GM23338 (cell line): Measurements from ENCODE around the gene GPR61. TPM values are rescaled to one million over a fixed set of nuclear protein-coding genes. Genes with fewer than 3 reads are reported as not detected.

ENCODE experiments used
- ATAC-seq: fragments of 200-7000 bp; cut with Tn5 transposase; 3 replicates; pipeline ENCODE4 v1.9.1; 2020
- DNase-seq: peaks from one replicate; pipeline ENCODE4 v3.0.0-alpha.2; 2015; ENCODE audit warnings: low spot score
- H2AFZ ChIP-seq: fragments of 200-600 bp; sonication (generic); 2 replicates; pipeline ENCODE4 v1.8.0; 2016; ENCODE audit warnings: antibody characterized with exemption, mild to moderate bottlenecking, moderate library complexity
- H3F3A ChIP-seq: fragments of 200-600 bp; sonication (generic); replicated peaks from 2 replicates; pipeline ENCODE4 v1.8.0; 2017; ENCODE audit warnings: antibody characterized with exemption, mixed run types, low read depth
- H3K27ac ChIP-seq: fragments of 200-600 bp; sonication (generic); 2 replicates; pipeline ENCODE4 v1.6.1; 2016; ENCODE audit warnings: low read depth
- H3K27me3 ChIP-seq: fragments of 200-600 bp; sonication (generic); 2 replicates; pipeline ENCODE4 v1.8.0; 2016; ENCODE audit warnings: mild to moderate bottlenecking, mixed run types, moderate library complexity; ENCODE audit not compliant: insufficient read depth
- H3K36me3 ChIP-seq: fragments of 200-600 bp; sonication (generic); 2 replicates; pipeline ENCODE4 v1.8.0; 2016; ENCODE audit warnings: mild to moderate bottlenecking; ENCODE audit not compliant: insufficient read depth
- H3K4me1 ChIP-seq: fragments of 200-600 bp; sonication (generic); 2 replicates; pipeline ENCODE4 v1.8.0; 2016; ENCODE audit warnings: mild to moderate bottlenecking, moderate library complexity; ENCODE audit not compliant: insufficient read depth
- H3K4me2 ChIP-seq: fragments of 200-600 bp; sonication (generic); 2 replicates; pipeline ENCODE4 v1.7.1; 2017; ENCODE audit warnings: mixed run types
- H3K4me3 ChIP-seq: fragments of 200-600 bp; sonication (generic); 2 replicates; pipeline ENCODE4 v1.6.1; 2016; ENCODE audit warnings: mixed run types
- H3K79me2 ChIP-seq: fragments of 200-600 bp; sonication (generic); replicated peaks from 2 replicates; pipeline ENCODE4 v1.8.0; 2017; ENCODE audit warnings: mild to moderate bottlenecking; ENCODE audit not compliant: insufficient read depth
- H3K9me2 ChIP-seq: fragments of 200-600 bp; sonication (generic); 2 replicates; pipeline ENCODE4 v1.8.0; 2017; ENCODE audit not compliant: insufficient read depth
- H4K20me1 ChIP-seq: fragments of 200-600 bp; sonication (generic); replicated peaks from 2 replicates; pipeline ENCODE4 v1.8.0; 2017; ENCODE audit warnings: mild to moderate bottlenecking; ENCODE audit not compliant: insufficient read depth
- H3K27ac Mint-ChIP-seq: 2 replicates; pipeline ENCODE4 v1.8.0; 2020; ENCODE audit warnings: inconsistent platforms, mild to moderate bottlenecking, moderate library complexity, mixed read lengths
- H3K27me3 Mint-ChIP-seq: 3 replicates; pipeline ENCODE4 v1.8.0; 2022; ENCODE audit warnings: low read depth, mild to moderate bottlenecking, moderate library complexity, mixed read lengths, inconsistent platforms; ENCODE audit not compliant: insufficient read depth, poor library complexity
- H3K36me3 Mint-ChIP-seq: 3 replicates; pipeline ENCODE4 v1.8.0; 2021; ENCODE audit warnings: low read depth, mild to moderate bottlenecking, inconsistent platforms, moderate library complexity, mixed read lengths
- H3K4me1 Mint-ChIP-seq: 3 replicates; pipeline ENCODE4 v1.8.0; 2020; ENCODE audit warnings: mild to moderate bottlenecking, inconsistent platforms, mixed read lengths
- H3K4me3 Mint-ChIP-seq: 3 replicates; pipeline ENCODE4 v1.8.0; 2021; ENCODE audit warnings: moderate library complexity, mild to moderate bottlenecking, inconsistent platforms, mixed read lengths
- H3K9me3 Mint-ChIP-seq: 3 replicates; pipeline ENCODE4 v1.8.0; 2020; ENCODE audit warnings: moderate library complexity, mild to moderate bottlenecking, inconsistent platforms, mixed read lengths
- EZH2 ChIP-seq: fragments of 200-600 bp; sonication (generic); IDR thresholded peaks from one replicate; pipeline ENCODE4 v1.8.0; 2017; ENCODE audit warnings: antibody characterized with exemption, mild to moderate bottlenecking, low read depth; ENCODE audit not compliant: unreplicated experiment
- EZH2phosphoT487 ChIP-seq: fragments of 200-600 bp; sonication (generic); IDR thresholded peaks from one replicate; pipeline ENCODE4 v1.8.1; 2018; ENCODE audit warnings: antibody characterized with exemption; ENCODE audit not compliant: unreplicated experiment
- JUNB ChIP-seq: IDR thresholded peaks from one replicate; pipeline ENCODE4 v1.6.1; 2016; ENCODE audit warnings: antibody characterized with exemption; ENCODE audit not compliant: unreplicated experiment
- STAT1 ChIP-seq: IDR thresholded peaks from one replicate; pipeline ENCODE4 v1.6.1; 2016; ENCODE audit warnings: antibody characterized with exemption; ENCODE audit not compliant: unreplicated experiment
- ZNF114 ChIP-seq: fragments of 250-450 bp; sonication (Bioruptor Pico); IDR thresholded peaks from 2 replicates; pipeline ENCODE4 v1.5.0; 2020; ENCODE audit warnings: mild to moderate bottlenecking, moderate library complexity
- ZNF331 ChIP-seq: fragments of 250-450 bp; sonication (Bioruptor Pico); IDR thresholded peaks from 2 replicates; pipeline ENCODE4 v1.5.0; 2020; ENCODE audit warnings: low read depth, mild to moderate bottlenecking, moderate library complexity
- polyA plus RNA-seq: library from polyadenylated mRNA; unstranded; fragments of >200 nt; fragmentation: Nextera tagmentation; extraction: Ambion mirVana; gene quantifications from 2 replicates; pipeline ENCODE4 v1.2.1, GENCODE V29; 2016
- total RNA-seq: library from RNA; depleted of rRNA; stranded (reverse); fragments of >200 nt; shearing (Covaris generic); gene quantifications from 2 replicates; pipeline ENCODE4 v1.2.3, GENCODE V29; 2014
- TF ChIP-seq, protein P1 (sequence below): IDR thresholded peaks from 2 replicates; pipeline ENCODE4 v1.6.1; 2016; ENCODE audit warnings: antibody characterized with exemption

Gene GPR61
- total and polyA plus RNA-seq, 2 experiments from 2014 or later, result 0.13 TPM; not detected in 1

DNA sequence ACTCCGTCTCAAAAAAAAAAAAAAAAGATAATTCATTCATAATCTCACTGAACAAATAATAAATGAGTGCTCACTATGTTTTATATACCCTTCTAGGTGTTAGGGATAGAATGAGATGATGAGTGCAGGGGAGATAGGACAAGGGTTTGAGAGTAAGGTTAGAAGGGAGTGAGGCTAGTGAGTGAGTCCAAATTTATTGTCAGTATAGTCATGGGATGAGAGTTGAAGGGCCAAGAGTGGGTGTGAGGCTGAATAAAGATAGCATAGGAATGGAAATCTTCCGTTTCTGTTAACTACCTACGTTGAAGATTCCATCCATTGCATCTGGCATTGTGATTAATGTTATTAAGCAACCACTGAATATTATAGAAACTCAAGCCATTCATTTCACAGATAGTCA is 25.6 kb downstream of the GPR61 start:
- Histone ChIP-seq H3K9me2 (no peaks in the 10 kb centered on the region), H3K79me2 (peaks cover 95% of the 10 kb centered on the region), H3F3A (no peaks in the 10 kb centered on the region; the same call in 1 of the 2 replicates), H3K36me3 (no peaks in the 10 kb centered on the region), H4K20me1 (no peaks in the 10 kb centered on the region; the same call in 1 of the 2 replicates), H3K27me3 (no peaks in the 10 kb centered on the region), H3K4me1 (peaks cover 44% of the 10 kb centered on the region), H3K4me2 (peak overlapping the region; percentile 64), H3K4me3 (no peak overlapping the region), H2AFZ (no peak overlapping the region), H3K27ac (peak overlapping the region; percentile 94)
- Mint-ChIP-seq H3K9me3 (no peaks in the 10 kb centered on the region), H3K27ac (peak overlapping the region; percentile 6; the same call in 1 of the 2 replicates), H3K27me3 (no peaks in the 10 kb centered on the region), H3K4me1 (peaks cover 43% of the 10 kb centered on the region), H3K36me3 (no peaks in the 10 kb centered on the region), H3K4me3 (no peak overlapping the region)
- ATAC-seq (no peak), DNase-seq (no peak)
- TF ChIP-seq EZH2, result no peak

DNA sequence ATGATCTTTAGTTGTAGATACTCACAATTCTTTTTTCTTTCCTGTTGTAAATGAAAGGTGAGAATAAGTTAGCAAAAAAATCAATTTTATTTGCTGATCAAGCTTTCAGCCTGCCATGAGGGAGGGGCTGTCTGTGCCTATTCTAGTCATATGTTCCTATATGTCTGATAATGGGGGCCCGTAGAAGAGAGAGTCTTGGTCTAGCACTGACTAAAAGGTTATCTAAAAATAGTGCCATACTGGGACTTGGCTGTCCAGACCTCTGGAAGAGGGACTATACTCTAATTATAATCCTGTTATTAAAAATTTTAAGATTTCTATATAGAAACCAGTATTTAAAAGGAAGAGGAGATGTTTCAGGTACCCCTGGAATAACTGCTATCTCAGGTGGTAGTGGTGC is 27.3 kb downstream of the GPR61 start:
- no peak overlapping the region for H2AFZ ChIP-seq
- peaks cover 9% of the 10 kb centered on the region; the same call in 1 of the 2 replicates for H4K20me1 ChIP-seq
- H3K79me2 ChIP-seq, result peaks cover 95% of the 10 kb centered on the region
- no peak overlapping the region for H3K4me2 ChIP-seq
- no peak overlapping the region for H3K27ac ChIP-seq
- no peaks in the 10 kb centered on the region for H3K27me3 Mint-ChIP-seq
- H3K27me3 ChIP-seq, result no peaks in the 10 kb centered on the region
- no peak overlapping the region for H3K4me3 Mint-ChIP-seq
- ATAC-seq (no peak), DNase-seq (no peak)
- H3K36me3 Mint-ChIP-seq, result no peaks in the 10 kb centered on the region
- no peak overlapping the region for H3K4me3 ChIP-seq
- no peaks in the 10 kb centered on the region for H3K36me3 ChIP-seq
- TF ChIP-seq, protein P1, sequence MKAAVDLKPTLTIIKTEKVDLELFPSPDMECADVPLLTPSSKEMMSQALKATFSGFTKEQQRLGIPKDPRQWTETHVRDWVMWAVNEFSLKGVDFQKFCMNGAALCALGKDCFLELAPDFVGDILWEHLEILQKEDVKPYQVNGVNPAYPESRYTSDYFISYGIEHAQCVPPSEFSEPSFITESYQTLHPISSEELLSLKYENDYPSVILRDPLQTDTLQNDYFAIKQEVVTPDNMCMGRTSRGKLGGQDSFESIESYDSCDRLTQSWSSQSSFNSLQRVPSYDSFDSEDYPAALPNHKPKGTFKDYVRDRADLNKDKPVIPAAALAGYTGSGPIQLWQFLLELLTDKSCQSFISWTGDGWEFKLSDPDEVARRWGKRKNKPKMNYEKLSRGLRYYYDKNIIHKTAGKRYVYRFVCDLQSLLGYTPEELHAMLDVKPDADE, result no peak
- TF ChIP-seq EZH2 (no peak), ZNF114 (no peak), ZNF331 (CRISPR knock-in tag) (no peak), STAT1 (no peak), EZH2phosphoT487 (no peak), JUNB (no peak)
- H3F3A ChIP-seq, result no peaks in the 10 kb centered on the region; the same call in 1 of the 2 replicates
- H3K9me2 ChIP-seq, result no peaks in the 10 kb centered on the region
- no peaks in the 10 kb centered on the region for H3K9me3 Mint-ChIP-seq
- H3K4me1 ChIP-seq, result peaks cover 42% of the 10 kb centered on the region
- H3K4me1 Mint-ChIP-seq, result peaks cover 33% of the 10 kb centered on the region
- no peak overlapping the region for H3K27ac Mint-ChIP-seq

DNA sequence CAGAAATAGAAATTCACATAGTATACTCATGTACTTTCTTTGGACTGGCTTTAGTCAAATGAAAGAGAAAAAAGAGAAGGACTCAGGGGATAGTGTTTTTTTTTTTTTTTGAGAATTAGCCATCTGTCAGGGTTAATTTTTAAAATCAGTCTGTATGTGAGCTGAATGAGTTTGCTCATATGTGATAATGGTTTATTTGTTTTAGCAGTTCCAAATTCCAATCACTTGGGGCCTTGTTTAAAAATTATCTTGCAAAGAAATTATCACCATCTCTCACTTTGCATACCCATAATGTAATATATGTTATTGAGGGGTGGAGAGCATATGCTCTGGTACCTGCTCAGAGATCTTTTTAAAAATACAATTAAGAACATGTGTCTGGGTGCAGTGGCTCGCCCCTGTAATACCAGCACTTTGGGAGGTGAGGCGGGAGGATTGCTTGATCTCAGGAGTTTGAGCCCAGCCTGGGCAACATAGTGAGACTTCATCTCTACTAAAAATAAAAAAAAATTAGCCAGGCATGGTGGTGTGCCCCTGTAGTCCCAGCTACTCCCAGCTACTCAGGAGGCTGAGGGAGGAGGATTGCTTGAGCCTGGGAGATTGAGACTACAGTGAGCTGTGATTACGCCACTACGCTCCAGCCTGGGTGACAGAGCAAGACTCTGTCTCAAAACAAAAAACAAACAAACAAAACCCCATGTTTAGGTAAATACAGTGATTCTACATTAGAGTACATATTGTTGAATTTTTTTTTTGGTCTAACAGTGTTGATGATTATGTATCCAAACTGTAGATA is 28.4 kb downstream of the GPR61 start:
- H2AFZ ChIP-seq, result no peak overlapping the region
- Mint-ChIP-seq H3K9me3 (no peaks in the 10 kb centered on the region), H3K4me1 (peaks cover 25% of the 10 kb centered on the region), H3K27ac (no peak overlapping the region), H3K4me3 (no peak overlapping the region), H3K27me3 (no peaks in the 10 kb centered on the region), H3K36me3 (no peaks in the 10 kb centered on the region)
- H3K4me1 ChIP-seq, result peaks cover 33% of the 10 kb centered on the region
- H3F3A ChIP-seq, result no peaks in the 10 kb centered on the region; the same call in 1 of the 2 replicates
- DNase-seq, result no peak
- peaks cover 94% of the 10 kb centered on the region for H3K79me2 ChIP-seq
- no peak overlapping the region for H3K4me3 ChIP-seq
- no peaks in the 10 kb centered on the region for H3K9me2 ChIP-seq
- H3K36me3 ChIP-seq, result no peaks in the 10 kb centered on the region
- peaks cover 16% of the 10 kb centered on the region for H4K20me1 ChIP-seq
- ATAC-seq, result no peak
- no peak for TF ChIP-seq JUNB
- no peaks in the 10 kb centered on the region for H3K27me3 ChIP-seq
- H3K4me2 ChIP-seq, result no peak overlapping the region
- 0 out of 2 replicates have a peak overlapping the region, but pooled peaks have one; percentile 18 for H3K27ac ChIP-seq
